Mucosa of descending colon (tissue), 3 donors: Measurements from ENCODE around the gene DHX35. TPM values are rescaled to one million over a fixed set of nuclear protein-coding genes. Genes with fewer than 3 reads are reported as not detected.

Source experiments
- ATAC-seq: fragments of 200-7000 bp; cut with Tn5 transposase; one replicate; pipeline ENCODE4 v1.9.1; 2020; ENCODE audit warnings: mild to moderate bottlenecking, moderate library complexity
- DNase-seq, 3 donors: peaks; one replicate each; pipeline ENCODE4 v3.0.0-alpha.2; 2020
- H3K36me3 ChIP-seq: fragments of 200-600 bp; one replicate; pipeline ENCODE4 v1.8.0; 2021; ENCODE audit warnings: low read depth, mild to moderate bottlenecking
- H3K4me1 ChIP-seq: fragments of 200-600 bp; one replicate; pipeline ENCODE4 v1.8.0; 2021; ENCODE audit warnings: low read depth, mild to moderate bottlenecking
- H3K4me3 ChIP-seq: fragments of 200-600 bp; one replicate; pipeline ENCODE4 v1.8.0; 2021; ENCODE audit warnings: mild to moderate bottlenecking
- H3K9me3 ChIP-seq: fragments of 200-600 bp; one replicate; pipeline ENCODE4 v1.8.0; 2021; ENCODE audit warnings: mild to moderate bottlenecking
- CTCF ChIP-seq: fragments of 200-600 bp; IDR thresholded peaks from one replicate; pipeline ENCODE4 v1.8.0; 2022; ENCODE audit warnings: antibody characterized with exemption, mild to moderate bottlenecking
- intact Hi-C, 2 donors: fragments of 100-400 bp; cut with DNase I in 1 of 2; cut with micrococcal nuclease in 1 of 2; formaldehyde crosslinking; loops; one replicate each; pipeline versions ENCODE4 v1.11.0 to v1.11.1; 2022; cut with DNase I, micrococcal nuclease
- total RNA-seq, 3 donors: library from RNA; stranded (reverse); fragmentation: NEBNext Ultra II Directional in 2 of 3; extraction: Animal tissue kit (Norgen Biotek cat#: 25700) in 2 of 3; gene quantifications; one replicate each; pipeline versions ENCODE4 v1.2.1 to v1.2.4, GENCODE V29; 2021 to 2023
- donor health status: DM: no; HTN: no; CAD: no; lungs with moderate emphysema.
- donor health status: DM: no; HTN: no; CAD: no.
- donor health status: DM: no; HTN: yes; CAD: no.

DHX35 gene
- total RNA-seq, 3 donors from 2014 or later: 14.8 to 16.4 (median 16.3) TPM

GRCh38 chr20:39039261-39039660 lies 77.1 kb downstream of the DHX35 start:
- peaks cover 11% of the 10 kb centered on the region for H3K36me3 ChIP-seq
- no peak for TF ChIP-seq CTCF
- intact Hi-C loops: no loop called here
- DNase-seq (no peak), ATAC-seq (no peak)
- H3K9me3 ChIP-seq: no peaks in the 10 kb centered on the region
- no peaks in the 10 kb centered on the region for H3K4me1 ChIP-seq
- no peak overlapping the region for H3K4me3 ChIP-seq

GRCh38 chr20:39040116-39040515 lies 78.0 kb downstream of the DHX35 start:
- no peak overlapping the region for H3K4me3 ChIP-seq
- ATAC-seq: no peak
- DNase-seq: no peak
- H3K9me3 ChIP-seq: no peaks in the 10 kb centered on the region
- TF ChIP-seq CTCF: no peak
- no peaks in the 10 kb centered on the region for H3K4me1 ChIP-seq
- intact Hi-C loops: loop anchor here in 1 of 2 donors (10.0 kb wide), 2 partner anchors 115 to 395 kb away; partner anchors contain the start of gene FAM83D
- H3K36me3 ChIP-seq: peaks cover 2% of the 10 kb centered on the region

DNA sequence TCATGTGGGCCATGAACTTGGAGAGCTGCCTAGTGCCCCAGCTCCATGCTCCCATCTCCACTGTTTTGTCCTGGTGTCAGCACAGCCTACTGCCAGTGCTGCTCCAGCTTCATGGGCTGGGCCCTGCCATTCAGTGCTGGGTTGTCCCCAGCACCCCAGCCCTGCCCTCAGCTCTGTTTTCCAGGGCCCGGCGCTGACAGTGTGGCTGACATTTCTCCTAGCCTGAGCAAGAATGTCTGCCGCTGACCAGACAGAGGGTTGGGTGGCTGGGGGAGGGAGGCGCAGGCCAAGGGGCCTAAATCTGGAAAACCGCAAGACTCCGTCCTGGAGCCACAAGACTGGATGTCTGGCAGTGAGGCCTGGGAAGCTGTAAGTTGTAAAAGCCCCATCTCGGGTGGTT lies 78.9 kb downstream of the DHX35 start:
- no peak for ATAC-seq
- Histone ChIP-seq H3K4me1 (no peaks in the 10 kb centered on the region), H3K36me3 (no peaks in the 10 kb centered on the region), H3K9me3 (no peaks in the 10 kb centered on the region), H3K4me3 (no peak overlapping the region)
- no peak for TF ChIP-seq CTCF
- no peak for DNase-seq
- intact Hi-C loops: loop anchor here in 1 of 2 donors (10.0 kb wide), 2 partner anchors 116 to 396 kb away; partner anchors contain the start of gene FAM83D

GRCh38 chr20:39042279-39043150 lies 80.4 kb downstream of the DHX35 start:
- no peaks in the 10 kb centered on the region for H3K36me3 ChIP-seq
- intact Hi-C loops: loop anchor here in 1 of 2 donors (10.0 kb wide), 2 partner anchors 118 to 398 kb away; partner anchors contain the start of gene FAM83D
- no peak for ATAC-seq
- no peak overlapping the region for H3K4me3 ChIP-seq
- no peaks in the 10 kb centered on the region for H3K4me1 ChIP-seq
- no peak for TF ChIP-seq CTCF
- no peaks in the 10 kb centered on the region for H3K9me3 ChIP-seq
- DNase-seq: no peak

DNA sequence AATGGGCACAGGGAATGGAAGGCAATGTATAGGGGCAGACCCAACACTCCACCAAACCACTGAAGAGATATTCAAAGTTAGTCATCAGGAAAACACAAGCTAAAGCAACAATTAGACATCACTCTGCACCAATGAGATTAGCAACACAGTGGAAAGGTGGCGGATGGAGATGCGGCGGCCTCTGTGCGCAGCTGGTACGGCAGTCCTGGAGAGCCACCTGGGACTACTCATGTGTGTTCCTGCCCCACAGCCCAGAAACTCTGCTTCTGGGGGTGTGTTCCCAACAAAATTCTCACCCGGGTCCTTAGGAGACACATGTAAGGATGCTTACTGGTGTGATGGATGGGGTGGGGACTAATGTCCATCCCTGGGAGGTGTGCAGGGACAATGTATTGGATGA lies 82.4 kb downstream of the DHX35 start:
- intact Hi-C loops: loop anchor here in 1 of 2 donors (10.0 kb wide), 2 partner anchors 120 to 400 kb away; partner anchors contain the start of gene FAM83D
- no peak for TF ChIP-seq CTCF
- DNase-seq (no peak), ATAC-seq (no peak)
- Histone ChIP-seq H3K36me3 (no peaks in the 10 kb centered on the region), H3K4me1 (no peaks in the 10 kb centered on the region), H3K9me3 (no peaks in the 10 kb centered on the region), H3K4me3 (no peak overlapping the region)
